Activated naive CD4-positive, alpha-beta T cell treated with anti-CD3 and anti-CD28 coated beads for 36 hours (primary cell): Measurements from ENCODE around the gene TASOR. TPM values are rescaled to one million over a fixed set of nuclear protein-coding genes. Genes with fewer than 3 reads are reported as not detected.

Experiments used
- CTCF ChIA-PET: fragments of 350-600 bp; sonication (Branson Sonifier 250); formaldehyde crosslinking; loops from one replicate; lab custom pipeline; 2021; ENCODE audit warnings: antibody characterized with exemption; lab: Charles Lee
- DNase-seq: peaks from one replicate; pipeline ENCODE4 v3.0.0-alpha.2; 2020
- H3K27ac Mint-ChIP-seq: one replicate; pipeline ENCODE4 v1.8.0; 2021; ENCODE audit warnings: mild to moderate bottlenecking, mixed read lengths
- H3K27me3 Mint-ChIP-seq: one replicate; pipeline ENCODE4 v1.8.0; 2021; ENCODE audit warnings: low read depth, mixed read lengths
- H3K36me3 Mint-ChIP-seq: one replicate; pipeline ENCODE4 v1.8.0; 2021; ENCODE audit warnings: low read depth, mixed read lengths
- H3K4me1 Mint-ChIP-seq: one replicate; pipeline ENCODE4 v1.8.0; 2021; ENCODE audit warnings: low read depth, mixed read lengths
- H3K4me3 Mint-ChIP-seq: one replicate; pipeline ENCODE4 v1.8.0; 2021; ENCODE audit warnings: mild to moderate bottlenecking, moderate library complexity, mixed read lengths
- H3K9me3 Mint-ChIP-seq: one replicate; pipeline ENCODE4 v1.8.0; 2021; ENCODE audit warnings: mixed read lengths
- intact Hi-C: fragments of 100-400 bp; cut with micrococcal nuclease; formaldehyde crosslinking; loops from one replicate; pipeline ENCODE4 v1.15.1; 2023
- total RNA-seq, 2 experiments: library from RNA; stranded (reverse); gene quantifications; one replicate each; pipeline ENCODE4 v1.2.3, GENCODE V29; 2021

Gene TASOR
- total RNA-seq, 2 experiments from 2014 or later, result 39.3 to 39.8 TPM

- DNase-seq, result peak; percentile 80
- H3K27ac Mint-ChIP-seq, result peak overlapping the region; percentile 96
- intact Hi-C loops, result loop anchor here (1.0 to 5.0 kb wide), 5 partner anchors 86 to 875 kb away; partner anchors contain the start of genes APPL1, CCDC66 and PDE12
- peaks cover 38% of the 10 kb centered on the region for H3K36me3 Mint-ChIP-seq
- H3K27me3 Mint-ChIP-seq, result no peaks in the 10 kb centered on the region
- H3K9me3 Mint-ChIP-seq, result peaks cover 8% of the 10 kb centered on the region
- peaks cover 39% of the 10 kb centered on the region for H3K4me1 Mint-ChIP-seq
- CTCF ChIA-PET, result interaction anchor here (0.5 to 1.7 kb wide), 2 partner anchors 46 to 117 kb away, joined by 3 to 8 read pairs; no protein-coding TSS in a partner anchor
- H3K4me3 Mint-ChIP-seq, result peak overlapping the region; percentile 98
Measured at GRCh38 chr3:56682462-56683121, 473 bp downstream of the TASOR start.

- CTCF ChIA-PET, result interaction anchor here (0.5 to 1.7 kb wide), 2 partner anchors 45 to 117 kb away, joined by 3 to 8 read pairs; no protein-coding TSS in a partner anchor
- peaks cover 8% of the 10 kb centered on the region for H3K9me3 Mint-ChIP-seq
- no peak for DNase-seq
- peak overlapping the region; percentile 96 for H3K27ac Mint-ChIP-seq
- H3K36me3 Mint-ChIP-seq, result peaks cover 39% of the 10 kb centered on the region
- intact Hi-C loops, result loop anchor here (1.0 to 5.0 kb wide), 5 partner anchors 13 to 875 kb away; partner anchors contain the start of genes APPL1, CCDC66 and PDE12
- H3K4me3 Mint-ChIP-seq, result peak overlapping the region; percentile 98
- H3K27me3 Mint-ChIP-seq, result no peaks in the 10 kb centered on the region
- H3K4me1 Mint-ChIP-seq, result peaks cover 45% of the 10 kb centered on the region
Measured at GRCh38 chr3:56681984-56682461, 1.0 kb downstream of the TASOR start.

GRCh38 chr3:56680054-56680580, 2.9 kb downstream of the TASOR start:
- CTCF ChIA-PET, result no interaction called here
- Mint-ChIP-seq H3K27ac (no peak overlapping the region), H3K36me3 (peaks cover 39% of the 10 kb centered on the region), H3K27me3 (no peaks in the 10 kb centered on the region), H3K4me1 (peaks cover 49% of the 10 kb centered on the region), H3K4me3 (no peak overlapping the region), H3K9me3 (peaks cover 8% of the 10 kb centered on the region)
- DNase-seq, result no peak
- intact Hi-C loops, result loop anchor here (2.0 to 5.0 kb wide), 3 partner anchors 15 to 877 kb away; partner anchors contain the start of genes APPL1 and PDE12

- H3K4me3 Mint-ChIP-seq, result no peak overlapping the region
Measured at GRCh38 chr3:56677286-56677685, 5.8 kb downstream of the TASOR start.

GRCh38 chr3:56673781-56674457, 9.1 kb downstream of the TASOR start:
- H3K27me3 Mint-ChIP-seq, result no peaks in the 10 kb centered on the region
- intact Hi-C loops, result no loop called here
- H3K9me3 Mint-ChIP-seq, result no peaks in the 10 kb centered on the region
- no peak overlapping the region for H3K27ac Mint-ChIP-seq
- peaks cover 27% of the 10 kb centered on the region for H3K4me1 Mint-ChIP-seq
- DNase-seq, result no peak
- H3K36me3 Mint-ChIP-seq, result peaks cover 38% of the 10 kb centered on the region
- CTCF ChIA-PET, result interaction anchor here (1.2 to 1.4 kb wide), 2 partner anchors 27 to 315 kb away, joined by 3 to 5 read pairs; no protein-coding TSS in a partner anchor
- no peak overlapping the region for H3K4me3 Mint-ChIP-seq

More at GRCh38 chr3:56677286-56677685, 5.8 kb downstream of the TASOR start:
- no peak for DNase-seq
- Mint-ChIP-seq H3K27ac (no peak overlapping the region), H3K36me3 (peaks cover 38% of the 10 kb centered on the region), H3K9me3 (no peaks in the 10 kb centered on the region), H3K4me1 (peaks cover 49% of the 10 kb centered on the region), H3K27me3 (no peaks in the 10 kb centered on the region)
- intact Hi-C loops, result no loop called here
- CTCF ChIA-PET, result interaction anchor here (0.6 kb wide), 2 partner anchors 24 to 25 kb away, joined by 3 to 6 read pairs; no protein-coding TSS in a partner anchor

- CTCF ChIA-PET, result no interaction called here
- Mint-ChIP-seq H3K27me3 (no peaks in the 10 kb centered on the region), H3K9me3 (no peaks in the 10 kb centered on the region), H3K4me3 (no peak overlapping the region), H3K4me1 (peaks cover 23% of the 10 kb centered on the region), H3K36me3 (peaks cover 49% of the 10 kb centered on the region), H3K27ac (peak overlapping the region; percentile 19)
- intact Hi-C loops, result no loop called here
- no peak for DNase-seq
Measured at GRCh38 chr3:56667973-56668579, 15.0 kb downstream of the TASOR start.

- H3K27ac Mint-ChIP-seq, result peak overlapping the region; percentile 30
- intact Hi-C loops, result no loop called here
- H3K36me3 Mint-ChIP-seq, result peaks cover 45% of the 10 kb centered on the region
- no peaks in the 10 kb centered on the region for H3K9me3 Mint-ChIP-seq
- H3K27me3 Mint-ChIP-seq, result no peaks in the 10 kb centered on the region
- CTCF ChIA-PET, result interaction anchor here (1.5 kb wide), 1 partner anchor 12 kb away, joined by 5 read pairs; no protein-coding TSS in a partner anchor
- DNase-seq, result no peak
- peaks cover 19% of the 10 kb centered on the region for H3K4me1 Mint-ChIP-seq
- H3K4me3 Mint-ChIP-seq, result no peak overlapping the region
Measured at GRCh38 chr3:56664823-56665222, 18.2 kb downstream of the TASOR start.

- CTCF ChIA-PET, result no interaction called here
Measured at GRCh38 chr3:56655709-56656108, 27.4 kb downstream of the TASOR start.

GRCh38 chr3:56654460-56654859, 28.6 kb downstream of the TASOR start:
- Mint-ChIP-seq H3K4me3 (no peak overlapping the region), H3K27me3 (no peaks in the 10 kb centered on the region), H3K9me3 (no peaks in the 10 kb centered on the region), H3K36me3 (peaks cover 52% of the 10 kb centered on the region), H3K27ac (no peak overlapping the region), H3K4me1 (peaks cover 24% of the 10 kb centered on the region)
- no peak for DNase-seq
- intact Hi-C loops, result no loop called here
- CTCF ChIA-PET, result interaction anchor here (0.6 kb wide), 1 partner anchor 86 kb away, joined by 3 read pairs; no protein-coding TSS in a partner anchor

More at GRCh38 chr3:56655709-56656108, 27.4 kb downstream of the TASOR start:
- Mint-ChIP-seq H3K36me3 (peaks cover 56% of the 10 kb centered on the region), H3K27me3 (no peaks in the 10 kb centered on the region), H3K4me1 (peaks cover 23% of the 10 kb centered on the region), H3K27ac (no peak overlapping the region), H3K4me3 (no peak overlapping the region), H3K9me3 (no peaks in the 10 kb centered on the region)
- DNase-seq, result no peak
- intact Hi-C loops, result no loop called here

- Mint-ChIP-seq H3K27ac (no peak overlapping the region), H3K9me3 (no peaks in the 10 kb centered on the region), H3K4me3 (no peak overlapping the region), H3K4me1 (peaks cover 24% of the 10 kb centered on the region), H3K36me3 (peaks cover 27% of the 10 kb centered on the region), H3K27me3 (no peaks in the 10 kb centered on the region)
- DNase-seq, result no peak
- CTCF ChIA-PET, result no interaction called here
- intact Hi-C loops, result no loop called here
Measured at GRCh38 chr3:56645407-56645806, 37.7 kb downstream of the TASOR start.

GRCh38 chr3:56633602-56634535, 49.2 kb downstream of the TASOR start:
- no peak for DNase-seq
- no peak overlapping the region for H3K4me3 Mint-ChIP-seq
- no peak overlapping the region for H3K27ac Mint-ChIP-seq
- peaks cover 31% of the 10 kb centered on the region for H3K36me3 Mint-ChIP-seq
- no peaks in the 10 kb centered on the region for H3K9me3 Mint-ChIP-seq
- H3K4me1 Mint-ChIP-seq, result peaks cover 2% of the 10 kb centered on the region
- H3K27me3 Mint-ChIP-seq, result no peaks in the 10 kb centered on the region
- intact Hi-C loops, result no loop called here
- CTCF ChIA-PET, result interaction anchor here (0.6 kb wide), 1 partner anchor 25 kb away, joined by 3 read pairs; no protein-coding TSS in a partner anchor
